Astrocyte of the hippocampus (primary cell): ENCODE measurements around the gene PRKAG3.

ENCODE experiments used
- DNase-seq: peaks from one replicate; pipeline ENCODE4 v3.0.0; 2011; ENCODE audit warnings: low read depth, low spot score

Gene PRKAG3

GRCh38 chr2:218831378-218831990 lies at the start of gene PRKAG3:
Gene PRKAG3, minus strand, starts transcription at chr2:218831803.
- DNase-seq = no peak

- DNase-seq = no peak
Observed at GRCh38 chr2:218880859-218881594, 49.4 kb upstream of the PRKAG3 start.

DNA sequence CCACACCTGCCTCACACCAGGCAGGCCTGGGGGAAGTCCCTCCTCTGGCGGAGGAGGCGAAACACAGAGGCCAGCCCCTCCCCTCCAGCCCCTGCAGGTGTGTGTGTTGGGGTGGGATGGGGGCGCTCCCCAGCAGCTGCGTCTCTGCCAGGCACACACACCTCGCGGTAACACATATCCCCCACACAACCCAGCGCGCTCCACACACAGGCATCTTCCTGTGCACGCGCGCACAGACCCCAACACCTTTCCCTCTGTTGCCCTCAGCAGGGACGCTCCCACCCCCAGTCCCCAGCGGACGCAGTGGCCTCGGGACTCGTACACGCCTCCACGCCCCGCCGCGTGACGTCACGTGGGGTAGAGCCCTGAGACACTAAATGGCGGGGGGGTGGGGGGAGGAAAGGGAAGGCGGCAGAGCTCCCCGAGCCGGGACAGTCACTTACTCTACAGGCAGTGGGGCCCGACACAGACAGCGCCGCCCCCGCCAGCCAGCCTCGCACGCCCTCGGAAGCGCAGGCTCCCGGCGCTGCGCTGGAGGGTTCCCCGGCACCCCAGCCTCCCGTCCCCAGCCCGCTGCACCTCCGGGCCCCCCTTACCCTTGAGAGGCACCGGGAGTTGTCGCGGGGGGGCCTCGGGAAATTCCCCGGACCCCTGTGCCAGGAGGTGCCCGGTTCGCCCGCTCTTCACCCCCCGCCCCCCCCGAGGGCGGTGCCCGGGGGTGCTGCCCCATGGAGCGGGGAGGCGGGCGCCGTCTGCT lies 48.7 kb upstream of the PRKAG3 start, which contains the start of gene WNT10A:
Gene WNT10A, plus strand, starts transcription at position 751 of the 757 bp plus-strand sequence. CDS start 144 bp downstream, outside the sequence.
- DNase-seq = no peak

GRCh38 chr2:218879776-218880101 lies 48.1 kb upstream of the PRKAG3 start:
- no peak for DNase-seq

- DNase-seq = no peak
Observed at GRCh38 chr2:218878926-218879761, 47.5 kb upstream of the PRKAG3 start.

DNA sequence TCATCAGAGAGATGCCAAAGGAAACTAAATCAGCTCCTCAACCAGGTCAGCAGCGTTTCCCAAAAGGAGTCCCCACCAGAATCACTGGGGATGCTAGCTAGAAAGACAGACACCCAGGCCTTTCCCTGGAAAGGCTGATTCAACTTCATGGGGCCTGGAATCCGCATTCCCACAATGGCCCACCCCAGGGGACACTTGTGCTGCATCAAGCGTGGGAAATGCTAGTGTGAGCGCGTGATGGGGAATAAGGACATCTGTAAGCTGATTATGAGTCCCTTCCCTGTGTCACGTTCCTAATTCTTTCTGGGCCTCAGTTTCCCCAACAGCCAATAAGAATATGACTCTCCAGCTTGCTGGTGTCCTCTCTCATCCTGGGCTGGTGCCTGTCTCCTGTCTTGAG lies 46.9 kb upstream of the PRKAG3 start:
- no peak for DNase-seq

- DNase-seq = no peak
Observed at GRCh38 chr2:218877891-218878290, 46.3 kb upstream of the PRKAG3 start.

- DNase-seq = no peak
Observed at GRCh38 chr2:218877331-218877730, 45.7 kb upstream of the PRKAG3 start.

- DNase-seq = peak; percentile 80
Observed at GRCh38 chr2:218876562-218877219, 45.1 kb upstream of the PRKAG3 start.

- DNase-seq = no peak
Observed at GRCh38 chr2:218875692-218876246, 44.2 kb upstream of the PRKAG3 start.

DNA sequence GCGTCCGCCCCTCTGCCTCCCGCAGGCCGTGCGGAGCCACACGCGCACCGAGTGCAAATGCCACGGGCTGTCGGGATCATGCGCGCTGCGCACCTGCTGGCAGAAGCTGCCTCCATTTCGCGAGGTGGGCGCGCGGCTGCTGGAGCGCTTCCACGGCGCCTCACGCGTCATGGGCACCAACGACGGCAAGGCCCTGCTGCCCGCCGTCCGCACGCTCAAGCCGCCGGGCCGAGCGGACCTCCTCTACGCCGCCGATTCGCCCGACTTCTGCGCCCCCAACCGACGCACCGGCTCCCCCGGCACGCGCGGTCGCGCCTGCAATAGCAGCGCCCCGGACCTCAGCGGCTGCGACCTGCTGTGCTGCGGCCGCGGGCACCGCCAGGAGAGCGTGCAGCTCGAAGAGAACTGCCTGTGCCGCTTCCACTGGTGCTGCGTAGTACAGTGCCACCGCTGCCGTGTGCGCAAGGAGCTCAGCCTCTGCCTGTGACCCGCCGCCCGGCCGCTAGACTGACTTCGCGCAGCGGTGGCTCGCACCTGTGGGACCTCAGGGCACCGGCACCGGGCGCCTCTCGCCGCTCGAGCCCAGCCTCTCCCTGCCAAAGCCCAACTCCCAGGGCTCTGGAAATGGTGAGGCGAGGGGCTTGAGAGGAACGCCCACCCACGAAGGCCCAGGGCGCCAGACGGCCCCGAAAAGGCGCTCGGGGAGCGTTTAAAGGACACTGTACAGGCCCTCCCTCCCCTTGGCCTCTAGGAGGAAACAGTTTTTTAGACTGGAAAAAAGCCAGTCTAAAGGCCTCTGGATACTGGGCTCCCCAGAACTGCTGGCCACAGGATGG lies 42.0 kb upstream of the PRKAG3 start:
- DNase-seq = no peak

DNA sequence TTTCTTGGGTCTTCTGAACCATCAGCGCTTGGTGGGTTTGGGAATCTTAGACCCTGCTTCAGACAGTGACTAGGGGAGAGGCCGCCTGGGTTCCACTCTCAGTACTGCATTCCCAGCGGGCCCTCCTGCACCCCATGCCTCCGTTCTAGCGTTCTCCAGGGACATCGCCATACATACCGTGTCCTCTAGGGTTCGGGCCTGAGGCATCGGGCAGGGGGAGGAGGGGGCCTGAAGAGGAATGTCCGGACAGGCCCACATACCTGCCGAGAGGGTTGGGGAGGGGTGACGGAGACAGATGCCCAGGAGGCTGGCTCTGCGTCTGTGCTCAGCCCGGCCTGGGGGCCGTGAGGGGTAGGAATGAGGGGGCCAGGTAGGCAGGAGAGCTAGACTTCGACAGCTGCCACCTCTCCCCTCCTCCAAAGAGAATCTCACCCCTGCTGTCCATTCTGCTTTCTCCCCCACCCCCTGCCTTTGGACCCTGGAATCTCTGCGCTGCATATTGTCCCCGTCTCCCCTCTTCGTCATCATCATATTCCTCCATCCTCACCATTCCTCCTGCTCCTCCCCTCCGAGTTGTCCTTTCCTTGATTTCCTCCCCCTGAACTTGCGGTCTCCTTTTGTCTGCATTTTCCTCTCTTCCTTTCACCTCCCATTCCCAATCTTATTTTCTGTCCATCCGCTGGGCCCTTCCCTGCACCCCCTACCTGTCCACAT lies 41.2 kb upstream of the PRKAG3 start:
- DNase-seq = no peak

GRCh38 chr2:218871345-218872302 lies 40.0 kb upstream of the PRKAG3 start:
- DNase-seq = no peak

DNA sequence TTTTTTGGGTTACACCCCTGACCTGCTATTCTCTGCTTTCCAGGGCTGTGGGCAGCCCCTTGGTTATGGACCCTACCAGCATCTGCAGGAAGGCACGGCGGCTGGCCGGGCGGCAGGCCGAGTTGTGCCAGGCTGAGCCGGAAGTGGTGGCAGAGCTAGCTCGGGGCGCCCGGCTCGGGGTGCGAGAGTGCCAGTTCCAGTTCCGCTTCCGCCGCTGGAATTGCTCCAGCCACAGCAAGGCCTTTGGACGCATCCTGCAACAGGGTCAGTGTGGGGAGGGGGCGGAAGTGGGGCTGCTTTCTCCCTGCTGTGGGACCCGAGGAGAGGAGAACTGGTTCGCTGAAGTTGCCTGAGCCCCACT lies 39.4 kb upstream of the PRKAG3 start:
- no peak for DNase-seq

DNA sequence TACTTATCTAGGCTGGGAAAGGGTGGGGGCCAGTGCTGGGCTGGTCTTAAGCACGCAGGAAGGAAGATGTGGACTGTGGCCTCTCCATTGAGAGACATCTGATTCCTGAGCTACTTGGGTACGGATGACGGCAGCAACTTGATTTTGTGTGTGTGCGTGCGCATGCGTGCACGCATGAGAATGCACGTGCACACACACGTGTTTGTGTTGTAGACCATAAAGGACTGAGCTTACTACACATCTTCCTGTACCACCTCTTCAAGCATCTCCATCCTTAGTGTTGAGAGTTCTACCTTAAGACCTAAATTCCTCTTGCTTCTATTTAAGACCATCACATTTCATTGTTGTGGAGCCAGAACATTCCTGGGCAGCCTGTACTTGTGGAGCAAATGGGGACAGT lies 37.5 kb upstream of the PRKAG3 start:
- DNase-seq = no peak

- DNase-seq = no peak
Observed at GRCh38 chr2:218867900-218868299, 36.3 kb upstream of the PRKAG3 start.

DNA sequence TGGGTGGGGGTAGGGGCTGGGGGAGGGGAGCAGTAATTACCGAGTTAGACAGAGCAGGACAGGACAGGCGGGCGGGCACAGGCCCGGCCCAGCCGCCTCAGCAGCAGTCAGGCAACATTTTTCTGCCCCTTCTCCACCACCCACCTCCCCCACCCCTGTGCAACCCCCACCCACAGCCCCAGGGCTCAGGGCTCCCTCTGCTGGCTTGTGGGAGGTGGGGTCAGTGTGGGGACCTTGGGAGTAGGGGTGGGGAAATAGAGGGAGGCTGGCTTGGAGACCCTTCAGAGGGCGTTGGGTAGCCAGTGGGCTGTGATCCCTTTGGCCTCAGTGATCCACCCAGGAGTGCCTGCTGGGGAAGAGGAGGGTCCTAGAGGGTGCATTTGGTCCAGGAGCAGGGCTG lies 34.4 kb upstream of the PRKAG3 start:
- no peak for DNase-seq

DNA sequence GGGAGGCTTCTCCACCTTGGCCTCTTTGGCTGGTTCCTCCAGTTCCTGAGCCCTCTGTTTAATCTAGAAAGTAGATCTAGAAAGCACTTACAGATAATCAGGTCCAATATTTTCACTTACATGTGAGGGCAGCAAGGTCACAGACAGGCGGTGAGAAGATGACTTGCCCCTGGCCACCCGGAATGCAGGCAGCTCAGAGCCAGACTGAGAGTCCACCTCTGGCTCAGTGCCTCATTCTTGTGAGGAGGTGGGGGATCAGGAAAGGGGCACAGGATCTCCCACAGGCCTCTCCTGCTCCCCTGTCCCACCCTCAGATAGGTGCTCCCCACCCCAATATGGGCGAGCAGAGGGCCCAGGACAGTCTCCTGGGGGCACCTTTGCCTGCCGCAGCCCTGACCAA lies 33.8 kb upstream of the PRKAG3 start:
- no peak for DNase-seq
